Gastrocnemius medialis (tissue), 4 donors: Measurements from ENCODE around the gene SLC37A1.

Experiments
- POLR2A ChIP-seq, 2 donors: fragments of 450-650 bp; IDR thresholded peaks; one replicate each; pipeline ENCODE4 v1.6.1; 2017; ENCODE audit warnings: antibody characterized with exemption in 2 of 2, mild to moderate bottlenecking in 2 of 2, moderate library complexity in 2 of 2
- TF ChIP-seq, protein P1 (sequence below), 5 experiments: fragments of 450-650 bp in 3 of 5; fragments of 200-600 bp in 2 of 5; sonication (generic) in 2 of 5; IDR thresholded peaks in 4 of 5; conservative IDR thresholded peaks in 1 of 5; 1 replicate in 4 of 5; 2 replicates in 1 of 5; pipeline ENCODE4 v1.5.1; 2016 to 2019; ENCODE audit warnings: antibody characterized with exemption in 5 of 5, mild to moderate bottlenecking in 3 of 5, moderate library complexity in 3 of 5

DNA sequence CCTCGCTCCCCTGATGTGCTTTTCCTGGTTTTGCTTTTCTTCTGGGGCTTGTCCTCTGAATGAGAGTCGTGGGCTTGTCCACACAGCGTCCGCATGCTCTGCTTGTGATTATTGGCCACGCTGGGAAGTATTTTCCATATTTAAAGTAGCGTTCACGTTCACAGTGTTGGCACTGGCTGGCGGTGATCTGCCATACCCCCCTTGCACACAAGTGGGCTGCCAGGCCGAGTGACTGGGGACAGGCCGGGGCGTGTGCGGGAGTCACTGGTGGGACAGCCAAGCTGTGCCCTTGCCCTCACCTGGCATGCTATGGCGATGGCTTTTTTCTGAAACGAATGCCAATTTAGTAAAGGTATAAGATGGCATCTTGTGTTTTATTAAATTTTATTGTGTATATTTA lies 32.8 kb downstream of the SLC37A1 start:
- TF ChIP-seq, protein P1, sequence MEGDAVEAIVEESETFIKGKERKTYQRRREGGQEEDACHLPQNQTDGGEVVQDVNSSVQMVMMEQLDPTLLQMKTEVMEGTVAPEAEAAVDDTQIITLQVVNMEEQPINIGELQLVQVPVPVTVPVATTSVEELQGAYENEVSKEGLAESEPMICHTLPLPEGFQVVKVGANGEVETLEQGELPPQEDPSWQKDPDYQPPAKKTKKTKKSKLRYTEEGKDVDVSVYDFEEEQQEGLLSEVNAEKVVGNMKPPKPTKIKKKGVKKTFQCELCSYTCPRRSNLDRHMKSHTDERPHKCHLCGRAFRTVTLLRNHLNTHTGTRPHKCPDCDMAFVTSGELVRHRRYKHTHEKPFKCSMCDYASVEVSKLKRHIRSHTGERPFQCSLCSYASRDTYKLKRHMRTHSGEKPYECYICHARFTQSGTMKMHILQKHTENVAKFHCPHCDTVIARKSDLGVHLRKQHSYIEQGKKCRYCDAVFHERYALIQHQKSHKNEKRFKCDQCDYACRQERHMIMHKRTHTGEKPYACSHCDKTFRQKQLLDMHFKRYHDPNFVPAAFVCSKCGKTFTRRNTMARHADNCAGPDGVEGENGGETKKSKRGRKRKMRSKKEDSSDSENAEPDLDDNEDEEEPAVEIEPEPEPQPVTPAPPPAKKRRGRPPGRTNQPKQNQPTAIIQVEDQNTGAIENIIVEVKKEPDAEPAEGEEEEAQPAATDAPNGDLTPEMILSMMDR (IDR thresholded peaks at IDR 0.05 in 4 of 5, conservative IDR thresholded peaks at IDR 0.05 in 1 of 5), result no peak
- TF ChIP-seq POLR2A (IDR thresholded peaks at IDR 0.05), result no peak
